ENCODE measurements around the gene SYTL3. TPM values are rescaled to one million over a fixed set of nuclear protein-coding genes. Genes with fewer than 3 reads are reported as not detected.

The SYTL3 gene
- total RNA-seq, 1 experiment from 2014 or later: 16.4 TPM

- H3K4me3 ChIP-seq: no peak overlapping the region
- no peaks in the 10 kb centered on the region for H3K9me3 ChIP-seq (replicated peaks)
- peaks cover 9% of the 10 kb centered on the region for H3K36me3 ChIP-seq
- no peak overlapping the region for H3K27ac ChIP-seq
- no peaks in the 10 kb centered on the region for H3K27me3 ChIP-seq
- DNase-seq: no peak
- H3K4me1 ChIP-seq: no peaks in the 10 kb centered on the region
These were observed 124.0 kb downstream of the SYTL3 start for GRCh38 chr6:158773581-158774449.

DNA sequence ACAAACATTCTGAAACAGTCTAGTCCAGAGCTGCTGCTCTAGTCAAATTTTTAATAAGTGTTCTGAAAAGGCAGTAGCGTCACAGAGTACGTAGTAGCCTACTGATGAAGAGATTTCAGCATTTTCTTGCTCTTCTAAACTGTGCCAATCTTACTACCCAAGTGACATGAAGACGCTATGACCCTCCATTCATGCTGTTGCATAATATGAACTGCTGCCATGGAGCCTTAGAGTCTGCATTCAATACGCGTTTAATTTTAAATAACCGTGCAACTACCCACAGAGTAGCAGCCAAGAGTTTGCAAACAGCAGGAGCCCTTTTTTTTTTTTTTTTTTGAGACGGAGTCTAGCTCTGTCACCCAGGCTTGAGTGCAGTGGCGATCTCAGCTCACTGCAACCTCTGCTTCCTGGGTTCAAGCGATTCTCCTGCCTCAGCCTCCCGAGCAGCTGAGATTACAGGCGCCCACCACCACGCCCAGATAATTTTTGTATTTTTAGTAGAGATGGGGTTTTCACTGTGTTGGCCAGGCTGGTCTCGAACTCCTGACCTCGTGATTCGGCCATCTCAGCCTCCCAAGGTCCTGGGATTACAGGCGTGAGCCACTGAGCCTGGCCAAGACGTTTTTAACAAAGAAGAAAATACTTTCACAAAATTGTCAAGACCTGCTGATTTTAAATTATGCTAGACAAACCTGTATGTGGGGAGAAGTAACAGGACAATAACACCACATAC lies 125.0 kb downstream of the SYTL3 start:
- Histone ChIP-seq H3K9me3 (replicated peaks) (no peaks in the 10 kb centered on the region), H3K4me3 (no peak overlapping the region), H3K36me3 (peaks cover 10% of the 10 kb centered on the region), H3K27ac (no peak overlapping the region), H3K4me1 (no peaks in the 10 kb centered on the region), H3K27me3 (no peaks in the 10 kb centered on the region)
- DNase-seq: no peak

- no peak overlapping the region for H3K27ac ChIP-seq
- no peak for DNase-seq
- no peak overlapping the region for H3K4me3 ChIP-seq
- H3K27me3 ChIP-seq: no peaks in the 10 kb centered on the region
- H3K36me3 ChIP-seq: peaks cover 9% of the 10 kb centered on the region
- no peaks in the 10 kb centered on the region for H3K4me1 ChIP-seq
- H3K9me3 ChIP-seq (replicated peaks): no peaks in the 10 kb centered on the region
These were observed 126.0 kb downstream of the SYTL3 start for GRCh38 chr6:158775832-158776231.

DNA sequence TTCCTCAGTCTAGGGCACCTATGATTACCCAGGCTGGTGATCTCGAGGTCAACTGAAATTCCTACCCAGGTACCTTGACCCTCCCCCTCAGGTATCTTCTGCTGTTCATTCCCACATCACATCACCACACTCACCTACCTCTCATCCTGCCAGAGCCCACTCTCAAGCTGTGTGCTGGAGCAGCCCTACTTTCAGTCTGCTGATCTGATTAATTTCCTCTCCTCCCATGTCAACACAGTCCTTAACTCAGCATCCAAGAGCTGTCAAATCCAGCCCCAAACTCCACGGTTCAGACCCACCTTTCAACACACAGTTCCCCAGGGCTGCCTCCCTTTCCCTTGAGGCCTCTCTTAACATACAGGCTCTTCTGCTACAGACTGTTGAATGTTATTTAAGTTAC lies 126.9 kb downstream of the SYTL3 start:
- peaks cover 9% of the 10 kb centered on the region for H3K36me3 ChIP-seq
- H3K4me1 ChIP-seq: no peaks in the 10 kb centered on the region
- no peaks in the 10 kb centered on the region for H3K27me3 ChIP-seq
- no peak for DNase-seq
- H3K4me3 ChIP-seq: no peak overlapping the region
- H3K9me3 ChIP-seq (replicated peaks): no peaks in the 10 kb centered on the region
- no peak overlapping the region for H3K27ac ChIP-seq

DNA sequence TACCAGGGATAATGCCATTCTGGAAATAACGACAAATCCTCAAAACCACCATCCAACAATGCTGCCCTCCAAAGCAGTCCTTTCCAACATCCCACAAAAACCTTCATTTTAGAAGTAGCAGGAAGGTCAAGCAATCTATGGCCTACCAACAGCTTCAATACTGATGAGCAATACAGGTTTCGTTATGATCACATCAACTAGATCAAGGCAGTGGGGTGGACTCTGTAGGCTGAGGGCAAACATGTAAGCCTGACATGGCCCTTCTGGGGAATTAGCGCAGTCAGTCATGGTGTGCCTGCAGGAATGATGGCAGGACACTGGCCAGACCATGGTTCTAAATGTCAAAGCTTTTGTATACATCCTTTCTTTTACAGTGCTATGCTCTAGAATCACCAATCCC lies 127.7 kb downstream of the SYTL3 start:
- DNase-seq: no peak
- no peak overlapping the region for H3K4me3 ChIP-seq
- no peaks in the 10 kb centered on the region for H3K4me1 ChIP-seq
- peaks cover 9% of the 10 kb centered on the region for H3K36me3 ChIP-seq
- H3K27ac ChIP-seq: no peak overlapping the region
- H3K27me3 ChIP-seq: no peaks in the 10 kb centered on the region
- no peaks in the 10 kb centered on the region for H3K9me3 ChIP-seq (replicated peaks)

DNA sequence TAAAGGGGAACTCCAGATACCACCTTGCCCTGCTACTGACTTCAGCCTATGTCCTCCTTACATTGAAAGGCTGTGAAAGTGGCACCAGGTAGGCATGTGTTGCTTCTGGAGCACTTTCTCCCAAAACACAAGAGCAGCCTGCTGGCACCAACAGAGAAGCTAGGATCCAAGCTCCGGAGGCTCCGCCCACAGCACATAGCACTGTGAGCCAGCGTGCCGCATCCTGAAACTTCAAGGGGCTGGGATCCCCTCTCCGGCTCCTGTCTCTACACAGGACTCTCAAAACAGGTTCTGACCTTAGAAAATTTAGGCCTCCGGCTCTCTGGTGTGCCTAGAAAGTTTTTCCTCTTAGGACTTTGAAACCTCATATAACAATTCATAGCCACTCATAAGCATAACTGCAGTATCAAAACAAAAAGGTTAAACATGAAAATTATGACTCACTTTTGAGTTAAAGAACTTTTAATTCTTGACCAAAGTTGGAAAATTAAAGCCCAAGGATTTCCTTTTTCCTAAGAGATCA lies 128.2 kb downstream of the SYTL3 start:
- Histone ChIP-seq H3K36me3 (peaks cover 9% of the 10 kb centered on the region), H3K9me3 (replicated peaks) (no peaks in the 10 kb centered on the region), H3K4me1 (no peaks in the 10 kb centered on the region), H3K27me3 (no peaks in the 10 kb centered on the region), H3K4me3 (no peak overlapping the region), H3K27ac (no peak overlapping the region)
- no peak for DNase-seq

DNA sequence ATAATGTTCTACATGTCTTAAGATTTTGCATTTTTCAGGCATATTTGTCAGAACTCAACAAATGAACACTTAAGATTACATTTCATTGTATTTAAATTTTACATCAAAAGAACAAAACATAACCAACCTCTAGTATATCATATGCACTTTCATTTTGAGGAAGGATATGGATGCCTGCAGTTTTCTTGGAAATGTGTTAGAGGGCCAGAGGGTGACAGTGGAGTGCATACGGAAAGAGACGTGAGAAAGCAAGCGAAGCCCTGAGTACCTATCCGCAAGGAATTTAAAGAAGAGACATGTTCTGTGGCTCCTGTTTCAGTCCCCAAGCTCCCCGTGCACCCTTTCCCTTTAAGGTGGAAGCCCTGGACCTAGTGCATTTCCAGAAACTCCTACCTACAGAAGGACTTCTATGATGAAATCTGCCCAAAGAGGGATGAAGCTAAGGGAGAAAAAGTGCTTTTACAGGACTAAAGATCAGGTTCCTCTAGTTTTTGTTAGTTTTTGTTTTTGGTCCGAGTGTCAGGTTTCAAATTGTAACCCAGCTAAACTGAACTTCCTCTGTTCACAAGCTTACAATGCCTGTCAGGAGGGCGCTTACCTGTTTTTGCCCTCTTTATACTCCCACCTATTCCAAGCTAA lies 130.5 kb downstream of the SYTL3 start:
- Histone ChIP-seq H3K9me3 (replicated peaks) (no peaks in the 10 kb centered on the region), H3K4me3 (no peak overlapping the region), H3K27me3 (no peaks in the 10 kb centered on the region), H3K27ac (no peak overlapping the region), H3K4me1 (no peaks in the 10 kb centered on the region), H3K36me3 (peaks cover 6% of the 10 kb centered on the region)
- no peak for DNase-seq

DNA sequence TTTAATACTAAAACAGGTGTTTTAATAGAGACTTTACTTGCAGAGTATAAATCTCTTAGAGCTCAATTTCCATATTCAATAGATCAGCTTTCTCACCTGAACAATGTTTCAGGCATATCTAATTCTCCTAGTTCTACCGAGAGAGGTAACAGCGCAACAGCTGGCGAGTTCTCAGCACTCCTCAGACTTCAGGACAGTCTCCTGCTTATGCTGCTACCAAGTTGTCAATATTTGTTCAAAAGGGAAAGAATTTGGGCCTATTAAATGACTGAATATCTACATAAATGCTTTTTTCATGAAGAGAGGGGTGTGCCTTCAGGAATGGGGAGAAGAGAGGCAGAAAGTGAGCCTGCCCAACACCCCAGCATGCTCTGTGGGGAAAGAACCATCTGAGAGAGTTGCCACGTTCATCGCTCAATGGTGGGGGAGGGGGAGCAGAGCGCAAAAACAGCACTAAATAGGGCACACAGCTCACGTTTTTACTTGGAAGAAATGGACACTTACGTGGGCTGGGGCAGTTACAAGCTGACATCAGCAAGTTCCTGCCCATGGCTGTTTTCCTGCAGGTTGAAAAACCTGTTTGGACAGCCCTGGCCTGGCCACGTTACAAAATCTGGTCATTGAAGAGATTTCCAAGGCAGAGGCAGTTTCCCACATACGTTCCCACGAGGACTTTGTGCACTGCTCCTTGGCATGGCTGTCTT lies 131.3 kb downstream of the SYTL3 start:
- no peak for DNase-seq
- peaks cover 2% of the 10 kb centered on the region; the same call in 1 of the 2 replicates for H3K36me3 ChIP-seq

GRCh38 chr6:158781692-158782373 lies 132.0 kb downstream of the SYTL3 start:
- DNase-seq: no peak
- Histone ChIP-seq H3K4me3 (no peak overlapping the region), H3K36me3 (peaks cover 6% of the 10 kb centered on the region; the same call in 1 of the 2 replicates), H3K9me3 (replicated peaks) (no peaks in the 10 kb centered on the region), H3K27ac (no peak overlapping the region), H3K4me1 (no peaks in the 10 kb centered on the region), H3K27me3 (no peaks in the 10 kb centered on the region)

More for the DNA sequence above, 131.3 kb downstream of the SYTL3 start:
- H3K4me1 ChIP-seq: no peaks in the 10 kb centered on the region
- no peak overlapping the region for H3K27ac ChIP-seq
- no peaks in the 10 kb centered on the region for H3K9me3 ChIP-seq (replicated peaks)
- H3K4me3 ChIP-seq: no peak overlapping the region
- no peaks in the 10 kb centered on the region for H3K27me3 ChIP-seq

- H3K36me3 ChIP-seq: peaks cover 10% of the 10 kb centered on the region; the same call in 1 of the 2 replicates
- H3K9me3 ChIP-seq (replicated peaks): no peaks in the 10 kb centered on the region
- H3K27me3 ChIP-seq: no peaks in the 10 kb centered on the region
- no peak overlapping the region for H3K27ac ChIP-seq
- DNase-seq: no peak
- no peak overlapping the region for H3K4me3 ChIP-seq
- no peaks in the 10 kb centered on the region for H3K4me1 ChIP-seq
These were observed 132.7 kb downstream of the SYTL3 start for GRCh38 chr6:158782432-158783166.

DNA sequence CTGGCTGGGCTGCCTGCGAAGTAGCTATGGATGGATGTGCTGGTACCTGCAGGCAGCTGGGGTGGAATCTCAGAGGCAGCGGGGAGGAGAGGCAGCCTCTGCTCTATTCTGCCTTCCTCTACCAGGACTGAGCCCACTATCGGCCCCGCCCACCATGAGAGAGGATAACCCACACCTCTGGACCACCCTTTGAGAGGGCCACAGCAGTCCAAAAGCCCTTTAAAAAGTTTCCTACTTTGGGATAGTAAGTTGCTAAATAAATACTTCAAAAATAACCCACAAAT lies 133.3 kb downstream of the SYTL3 start:
- Histone ChIP-seq H3K9me3 (replicated peaks) (no peaks in the 10 kb centered on the region), H3K27me3 (no peaks in the 10 kb centered on the region), H3K27ac (no peak overlapping the region), H3K36me3 (peaks cover 10% of the 10 kb centered on the region; the same call in 1 of the 2 replicates), H3K4me1 (no peaks in the 10 kb centered on the region), H3K4me3 (no peak overlapping the region)
- DNase-seq: no peak

DNA sequence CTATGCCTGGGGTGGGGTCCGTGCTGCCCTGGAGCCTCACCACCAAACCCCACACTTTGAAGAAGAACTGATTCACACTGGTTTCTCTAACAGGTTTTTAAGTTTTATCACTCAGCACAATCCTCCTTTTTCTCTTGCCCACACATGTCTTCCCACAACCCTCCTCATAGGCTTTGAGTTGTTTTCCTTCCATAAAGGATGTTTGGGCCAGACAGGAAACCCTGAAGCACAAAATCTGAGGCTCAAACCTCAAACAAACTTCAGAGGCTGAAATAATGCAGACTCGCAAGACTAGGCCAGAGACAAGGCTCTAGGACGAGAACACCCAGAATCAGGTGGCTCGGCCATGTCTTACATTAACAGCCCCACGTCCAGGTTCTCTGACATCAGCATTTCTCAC lies 134.0 kb downstream of the SYTL3 start:
- H3K27ac ChIP-seq: no peak overlapping the region
- H3K9me3 ChIP-seq (replicated peaks): no peaks in the 10 kb centered on the region
- no peaks in the 10 kb centered on the region for H3K4me1 ChIP-seq
- no peak overlapping the region for H3K4me3 ChIP-seq
- no peaks in the 10 kb centered on the region for H3K27me3 ChIP-seq
- DNase-seq: no peak
- peaks cover 10% of the 10 kb centered on the region; the same call in 1 of the 2 replicates for H3K36me3 ChIP-seq

DNA sequence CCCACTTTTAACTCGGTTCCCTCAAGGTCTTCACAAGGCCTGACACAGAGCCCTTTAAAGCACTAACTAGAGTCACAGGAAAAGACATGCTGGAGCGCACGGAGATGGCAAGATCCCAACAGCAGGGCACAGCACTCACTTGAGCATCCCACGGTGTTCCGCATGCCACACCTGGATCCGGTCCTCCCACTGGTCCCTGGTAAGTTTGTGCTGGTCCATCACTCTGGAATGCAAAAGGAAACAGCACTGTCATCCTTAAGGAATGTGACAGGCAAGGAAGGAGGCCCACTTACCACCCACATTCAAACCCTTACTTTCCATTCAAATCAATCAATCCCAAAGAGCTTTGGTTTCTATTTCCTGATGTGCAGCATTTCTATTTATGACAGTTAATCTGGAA lies 134.7 kb downstream of the SYTL3 start:
- peaks cover 8% of the 10 kb centered on the region; the same call in 1 of the 2 replicates for H3K36me3 ChIP-seq
- no peak overlapping the region for H3K27ac ChIP-seq
- no peak for DNase-seq
- no peaks in the 10 kb centered on the region for H3K4me1 ChIP-seq
- no peaks in the 10 kb centered on the region for H3K9me3 ChIP-seq (replicated peaks)
- H3K27me3 ChIP-seq: no peaks in the 10 kb centered on the region
- no peak overlapping the region for H3K4me3 ChIP-seq

Data from SJCRH30 (cell line).